Kidney epithelial cell (primary cell): ENCODE measurements around the gene NR5A1. TPM values are rescaled to one million over a fixed set of nuclear protein-coding genes. Genes with fewer than 3 reads are reported as not detected.

Experiments
- DNase-seq: peaks from one replicate; pipeline ENCODE4 v3.0.0-alpha.2; 2010; ENCODE audit warnings: low read depth
- H3K27me3 ChIP-seq: 2 replicates; pipeline ENCODE4 v1.6.0; 2011; ENCODE audit warnings: low read length; ENCODE audit not compliant: control insufficient read depth, insufficient read depth
- H3K36me3 ChIP-seq: 2 replicates; pipeline ENCODE4 v1.5.1; 2011; ENCODE audit warnings: low read length; ENCODE audit not compliant: control insufficient read depth, insufficient read depth
- H3K4me3 ChIP-seq: 2 replicates; pipeline ENCODE4 v1.5.1; 2011; ENCODE audit warnings: low read depth, mild to moderate bottlenecking, control low read depth, low read length
- total RNA-seq: library from RNA; depleted of rRNA; stranded (reverse); fragments of >200 nt; gene quantifications from 2 replicates; pipeline ENCODE4 v1.2.3, GENCODE V29; 2015
- TF ChIP-seq, protein P1 (sequence below): IDR thresholded peaks from 2 replicates; pipeline ENCODE4 v1.5.1; 2011; ENCODE audit warnings: mild to moderate bottlenecking, moderate library complexity, low read length, control low read depth, inconsistent platforms; ENCODE audit not compliant: insufficient read depth, poor library complexity, severe bottlenecking

The NR5A1 gene
- total RNA-seq, result not detected in 2 replicates

DNA sequence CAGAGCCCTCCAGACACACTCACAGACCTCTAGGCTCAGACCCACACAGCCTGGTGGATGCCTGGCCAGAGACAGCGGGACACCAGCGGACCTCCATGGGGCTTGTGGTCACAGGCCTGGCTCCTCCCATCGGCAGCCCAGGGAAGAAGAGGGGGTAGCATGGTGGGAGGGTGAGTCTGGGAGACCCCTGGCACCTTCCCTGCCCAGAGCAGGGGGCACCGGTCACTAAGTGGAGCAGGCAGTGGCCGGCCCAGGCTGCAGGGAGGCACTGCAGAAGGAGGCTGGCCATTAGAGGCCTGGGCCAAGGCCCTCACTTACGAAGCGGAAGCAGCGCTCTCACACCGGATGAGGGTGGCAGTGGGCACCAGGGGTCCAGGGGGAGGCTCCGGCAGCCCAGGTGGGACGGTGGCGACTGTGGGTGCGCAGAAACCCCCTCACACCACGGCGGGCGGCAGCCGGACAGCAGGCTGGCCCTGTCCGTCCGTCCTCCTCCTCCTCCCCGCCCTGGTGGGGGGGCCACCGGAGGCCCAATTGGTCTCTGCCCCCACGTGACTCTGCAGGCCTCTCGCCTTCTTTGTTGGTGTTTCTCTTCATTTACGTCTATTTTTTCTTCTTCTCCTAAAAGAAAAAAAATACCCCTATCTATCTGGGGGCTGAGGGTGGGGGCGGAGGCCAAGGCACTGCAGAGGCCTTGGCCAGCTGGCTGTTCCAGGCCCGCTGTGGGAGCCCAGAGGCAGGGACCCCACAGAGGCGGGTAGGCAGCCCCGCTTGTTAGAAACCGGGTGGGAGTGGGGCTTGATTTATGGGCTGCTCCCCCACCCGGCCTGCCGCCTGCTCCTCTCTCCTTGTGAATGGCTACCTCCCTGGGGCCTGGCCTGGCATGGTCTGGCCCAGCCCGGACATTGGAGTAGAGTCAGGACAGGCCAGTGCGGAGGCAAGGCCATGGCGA lies at the start of gene NR5A1:
TSS of gene NR5A1 (minus strand) at position 469 of the 949 bp plus-strand sequence. CDS start 4,004 bp downstream, outside the sequence.
- DNase-seq, result no peak
- Histone ChIP-seq H3K36me3 (no peaks in the 10 kb centered on the region), H3K4me3 (no peak within 1 kb of the TSS), H3K27me3 (peaks cover 49% of the 10 kb centered on the region)
- TF ChIP-seq, protein P1, sequence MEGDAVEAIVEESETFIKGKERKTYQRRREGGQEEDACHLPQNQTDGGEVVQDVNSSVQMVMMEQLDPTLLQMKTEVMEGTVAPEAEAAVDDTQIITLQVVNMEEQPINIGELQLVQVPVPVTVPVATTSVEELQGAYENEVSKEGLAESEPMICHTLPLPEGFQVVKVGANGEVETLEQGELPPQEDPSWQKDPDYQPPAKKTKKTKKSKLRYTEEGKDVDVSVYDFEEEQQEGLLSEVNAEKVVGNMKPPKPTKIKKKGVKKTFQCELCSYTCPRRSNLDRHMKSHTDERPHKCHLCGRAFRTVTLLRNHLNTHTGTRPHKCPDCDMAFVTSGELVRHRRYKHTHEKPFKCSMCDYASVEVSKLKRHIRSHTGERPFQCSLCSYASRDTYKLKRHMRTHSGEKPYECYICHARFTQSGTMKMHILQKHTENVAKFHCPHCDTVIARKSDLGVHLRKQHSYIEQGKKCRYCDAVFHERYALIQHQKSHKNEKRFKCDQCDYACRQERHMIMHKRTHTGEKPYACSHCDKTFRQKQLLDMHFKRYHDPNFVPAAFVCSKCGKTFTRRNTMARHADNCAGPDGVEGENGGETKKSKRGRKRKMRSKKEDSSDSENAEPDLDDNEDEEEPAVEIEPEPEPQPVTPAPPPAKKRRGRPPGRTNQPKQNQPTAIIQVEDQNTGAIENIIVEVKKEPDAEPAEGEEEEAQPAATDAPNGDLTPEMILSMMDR, result no peak

DNA sequence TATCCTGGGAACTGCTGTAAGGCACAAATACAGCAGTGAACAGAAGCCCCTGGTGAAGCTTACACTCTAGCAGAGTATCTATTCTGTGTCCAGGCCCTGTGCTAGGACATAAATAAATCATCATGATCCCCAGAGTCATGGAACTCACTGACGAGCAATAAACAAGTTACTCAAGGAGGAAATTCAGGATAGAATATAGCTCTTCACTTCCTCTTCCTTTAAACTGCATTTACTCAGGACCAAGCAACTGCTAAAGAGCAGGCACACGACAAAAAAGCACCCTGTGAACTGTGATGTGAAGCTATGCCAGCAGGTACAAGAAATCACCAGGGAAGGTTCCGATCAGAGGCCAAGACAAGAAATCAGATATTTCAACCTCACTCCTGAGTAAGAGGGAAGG lies 47.8 kb upstream of the NR5A1 start:
- H3K4me3 ChIP-seq, result no peak overlapping the region
- TF ChIP-seq, protein P1, result no peak
- no peaks in the 10 kb centered on the region for H3K27me3 ChIP-seq
- DNase-seq, result no peak
- no peaks in the 10 kb centered on the region for H3K36me3 ChIP-seq

DNA sequence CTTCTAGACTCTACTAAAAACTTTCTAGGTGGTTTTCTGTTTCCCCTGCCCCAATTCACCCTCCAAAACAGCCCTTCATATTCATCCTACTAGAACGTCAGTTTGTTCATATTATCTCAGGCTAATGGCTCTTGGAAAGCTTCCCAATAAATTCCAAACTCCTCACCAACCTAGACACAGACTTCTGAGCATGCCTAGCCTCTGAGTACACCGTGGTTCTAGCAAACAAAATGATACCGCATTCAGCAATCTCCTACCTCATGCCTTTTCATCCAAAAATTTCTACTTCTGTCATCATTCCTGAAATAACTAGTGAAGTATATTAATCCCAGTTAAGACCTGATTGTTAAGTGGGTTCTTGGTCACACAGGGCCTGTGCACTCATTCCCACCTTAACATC lies 46.5 kb upstream of the NR5A1 start:
- no peaks in the 10 kb centered on the region for H3K36me3 ChIP-seq
- TF ChIP-seq, protein P1, result no peak
- no peak for DNase-seq
- H3K27me3 ChIP-seq, result no peaks in the 10 kb centered on the region
- no peak overlapping the region for H3K4me3 ChIP-seq

DNA sequence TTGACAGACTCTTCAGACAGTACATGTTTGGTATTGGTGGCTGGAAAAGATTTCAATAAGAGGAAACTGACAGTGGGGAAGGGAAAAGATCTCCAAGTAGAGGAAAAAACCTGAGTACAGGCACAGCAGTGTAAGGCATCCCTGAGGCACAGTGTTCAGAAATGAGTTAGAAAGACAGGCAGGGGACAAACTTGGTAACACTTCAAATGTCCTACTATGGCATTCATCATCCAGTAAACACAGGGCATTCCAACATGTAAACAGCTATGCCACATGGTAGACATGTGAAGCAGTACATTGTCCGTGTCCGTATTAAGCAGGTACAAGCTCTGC lies 45.0 kb upstream of the NR5A1 start:
- Histone ChIP-seq H3K4me3 (no peak overlapping the region), H3K36me3 (no peaks in the 10 kb centered on the region), H3K27me3 (no peaks in the 10 kb centered on the region)
- DNase-seq, result no peak
- TF ChIP-seq, protein P1, result no peak

DNA sequence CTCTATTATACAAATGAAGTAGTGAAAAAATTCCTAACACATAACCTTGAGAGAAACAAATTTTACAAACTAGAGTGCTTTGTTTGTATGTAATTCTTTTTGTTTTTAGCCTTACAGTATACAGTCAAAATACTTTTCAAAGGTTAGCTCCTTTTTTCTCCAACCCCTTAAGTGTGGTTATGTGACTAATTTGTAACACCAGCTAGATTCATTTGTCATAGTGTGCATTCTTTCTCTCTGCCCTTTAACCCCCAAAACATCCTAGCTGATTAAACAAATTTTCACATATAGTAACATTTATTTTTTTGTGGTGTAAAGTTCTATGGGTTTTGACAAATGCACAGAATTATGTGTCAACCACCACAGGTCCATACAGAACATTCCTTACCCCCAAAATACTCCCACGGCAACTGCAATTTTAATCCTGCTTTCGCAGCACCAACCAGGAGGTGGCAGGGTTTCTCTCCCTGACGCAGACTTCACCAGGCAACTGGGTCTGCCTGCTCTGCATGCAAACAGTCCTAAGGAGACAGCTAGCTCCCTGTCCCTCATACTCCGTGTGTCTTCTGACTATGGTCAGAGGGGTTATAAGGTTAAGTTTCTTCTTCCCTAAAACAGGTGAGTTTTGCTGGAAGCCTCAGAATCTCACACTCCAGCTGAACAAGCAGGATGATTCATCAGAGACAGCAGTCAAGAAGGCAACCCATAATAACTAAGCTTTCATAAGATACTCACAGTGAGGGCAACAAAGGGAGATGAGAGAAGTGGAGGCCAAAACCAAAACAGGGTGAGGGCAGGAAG lies 44.5 kb upstream of the NR5A1 start:
- TF ChIP-seq, protein P1, result peak; percentile 79
- no peaks in the 10 kb centered on the region for H3K27me3 ChIP-seq
- H3K4me3 ChIP-seq, result no peak overlapping the region
- DNase-seq, result no peak
- no peaks in the 10 kb centered on the region for H3K36me3 ChIP-seq
